CD14-positive monocyte (primary cell): Measurements from ENCODE around the gene P3H2. TPM values are rescaled to one million over a fixed set of nuclear protein-coding genes. Genes with fewer than 3 reads are reported as not detected.

Experiments used
- DNase-seq, 3 donors: peaks; one replicate each; pipeline ENCODE4 v3.0.0-alpha.2; 2011 to 2022
- H2AFZ ChIP-seq: 2 replicates; pipeline ENCODE4 v1.6.0; 2012; ENCODE audit warnings: mild to moderate bottlenecking, low read depth, low read length, inconsistent platforms; ENCODE audit not compliant: insufficient read depth, poor library complexity, severe bottlenecking
- H3K27ac ChIP-seq, 2 donors: 1 replicate in 1 of 2; 2 replicates in 1 of 2; pipeline ENCODE4 v1.5.1; 2012 to 2013; ENCODE audit warnings: low read length in 2 of 2, control low read depth in 1 of 2, inconsistent platforms in 1 of 2, low read depth in 1 of 2, mild to moderate bottlenecking in 1 of 2
- H3K27me3 ChIP-seq, 2 donors: one replicate each; pipeline versions ENCODE4 v1.6.0 to v1.6.1; 2011 to 2013; ENCODE audit warnings: low read length in 2 of 2; ENCODE audit not compliant: control insufficient read depth in 2 of 2, insufficient read depth in 2 of 2
- H3K36me3 ChIP-seq, 2 donors: replicated peaks in 1 of 2; 1 replicate in 1 of 2; 2 replicates in 1 of 2; pipeline versions ENCODE4 v1.5.1 to v1.6.1; 2012 to 2013; ENCODE audit warnings: low read length in 2 of 2, control low read depth in 1 of 2, inconsistent platforms in 1 of 2, mild to moderate bottlenecking in 1 of 2; ENCODE audit not compliant: insufficient read depth in 2 of 2, control insufficient read depth in 1 of 2
- H3K4me1 ChIP-seq, 2 donors: 1 replicate in 1 of 2; 2 replicates in 1 of 2; pipeline versions ENCODE4 v1.5.1 to v1.6.1; 2012 to 2013; ENCODE audit warnings: low read length in 2 of 2, control low read depth in 1 of 2, inconsistent platforms in 1 of 2, mild to moderate bottlenecking in 1 of 2, moderate library complexity in 1 of 2; ENCODE audit not compliant: insufficient read depth in 2 of 2, control insufficient read depth in 1 of 2
- H3K4me2 ChIP-seq: replicated peaks from 2 replicates; pipeline ENCODE3; 2012; ENCODE audit warnings: low read length, moderate library complexity, mild to moderate bottlenecking; ENCODE audit not compliant: poor library complexity, severe bottlenecking; ENCODE audit errors: extremely low read depth
- H3K4me3 ChIP-seq, 3 experiments: fragments of 200-600 bp in 1 of 3; sonication (generic) in 1 of 3; replicated peaks in 1 of 3; 1 replicate in 2 of 3; 2 replicates in 1 of 3; pipeline ENCODE4 v1.5.1; 2011 to 2013; ENCODE audit warnings: low read length in 3 of 3, mild to moderate bottlenecking in 3 of 3, control low read depth in 2 of 3, low read depth in 2 of 3, inconsistent platforms in 1 of 3, moderate library complexity in 1 of 3
- H3K79me2 ChIP-seq: 2 replicates; pipeline ENCODE4 v1.6.0; 2012; ENCODE audit warnings: mild to moderate bottlenecking, control low read depth, inconsistent platforms, low read length, moderate library complexity; ENCODE audit not compliant: insufficient read depth
- H3K9ac ChIP-seq: 2 replicates; pipeline ENCODE4 v1.6.0; 2017; ENCODE audit warnings: low read length, mild to moderate bottlenecking; ENCODE audit not compliant: insufficient read depth, poor library complexity, severe bottlenecking
- H3K9me3 ChIP-seq, 2 donors: replicated peaks in 1 of 2; 1 replicate in 1 of 2; 2 replicates in 1 of 2; pipeline versions ENCODE4 v1.5.1 to v1.6.1; 2012 to 2013; ENCODE audit warnings: low read length in 2 of 2, control low read depth in 1 of 2; ENCODE audit not compliant: control insufficient read depth in 1 of 2, insufficient read depth in 1 of 2
- H4K20me1 ChIP-seq: 2 replicates; pipeline ENCODE4 v1.6.0; 2012; ENCODE audit warnings: mild to moderate bottlenecking, low read length, control low read depth, moderate library complexity; ENCODE audit not compliant: insufficient read depth
- H3K27ac Mint-ChIP-seq, 7 donors: one replicate each; pipeline ENCODE4 v1.8.0; 2020; ENCODE audit warnings: mild to moderate bottlenecking in 7 of 7, mixed read lengths in 7 of 7, moderate library complexity in 6 of 7, inconsistent platforms in 2 of 7
- H3K27me3 Mint-ChIP-seq, 3 donors: one replicate each; pipeline ENCODE4 v1.8.0; 2021 to 2022; ENCODE audit warnings: low read depth in 3 of 3, mild to moderate bottlenecking in 3 of 3, mixed read lengths in 3 of 3, moderate library complexity in 3 of 3, inconsistent platforms in 1 of 3
- H3K36me3 Mint-ChIP-seq, 2 donors: one replicate each; pipeline ENCODE4 v1.8.0; 2020; ENCODE audit warnings: mixed read lengths in 2 of 2, inconsistent platforms in 1 of 2, mild to moderate bottlenecking in 1 of 2
- H3K4me1 Mint-ChIP-seq: one replicate; pipeline ENCODE4 v1.8.0; 2020; ENCODE audit warnings: mild to moderate bottlenecking, mixed read lengths
- H3K4me3 Mint-ChIP-seq, 2 donors: one replicate each; pipeline ENCODE4 v1.8.0; 2020; ENCODE audit warnings: mild to moderate bottlenecking in 2 of 2, mixed read lengths in 2 of 2, moderate library complexity in 1 of 2
- H3K9me3 Mint-ChIP-seq, 7 donors: one replicate each; pipeline ENCODE4 v1.8.0; 2020 to 2022; ENCODE audit warnings: mixed read lengths in 7 of 7, mild to moderate bottlenecking in 6 of 7, moderate library complexity in 6 of 7, inconsistent platforms in 2 of 7
- CTCF ChIP-seq: fragments of 200-600 bp; IDR thresholded peaks from one replicate; pipeline ENCODE4 v1.8.0; 2022; ENCODE audit warnings: antibody characterized with exemption, mild to moderate bottlenecking
- WGBS: methylation state at CpG from one replicate; pipeline ENCODE4 v1.1.5; 2013; ENCODE audit warnings: missing lambda C conversion rate; ENCODE audit not compliant: insufficient coverage; 5-methylcytosine and 5-hydroxymethylcytosine counted together
- intact Hi-C, 2 donors: fragments of 100-400 bp; cut with micrococcal nuclease; formaldehyde crosslinking; loops; one replicate each; pipeline versions ENCODE4 v1.15.0 to v1.15.1; 2023
- polyA plus RNA-seq, 3 donors: library from polyadenylated mRNA; depleted of rRNA in 1 of 3; unstranded in 2 of 3; stranded (reverse) in 1 of 3; fragments of 300-500 nt in 2 of 3; fragments of >200 nt in 1 of 3; fragmentation: Illumina TruSeq in 2 of 3; gene quantifications; 1 replicate in 2 of 3; 2 replicates in 1 of 3; pipeline ENCODE4 v1.2.3, GENCODE V29; 2012 to 2021

The P3H2 gene
- polyA plus RNA-seq, 3 donors: 0.25 to 0.31 (median 0.27) TPM

GRCh38 chr3:189990826-189991225 is 129.9 kb downstream of the P3H2 start:
- Mint-ChIP-seq H3K4me3 (no peak overlapping the region), H3K9me3 (no peaks in the 10 kb centered on the region), H3K36me3 (no peaks in the 10 kb centered on the region), H3K27ac (no peak overlapping the region), H3K4me1 (no peaks in the 10 kb centered on the region), H3K27me3 (no peaks in the 10 kb centered on the region)
- no peak overlapping the region for H3K27ac ChIP-seq
- H3K4me1 ChIP-seq: no peaks in the 10 kb centered on the region
- no CpG with 5 or more reads among the region's 5 CpGs for WGBS
- no peak overlapping the region for H2AFZ ChIP-seq
- H3K79me2 ChIP-seq: no peaks in the 10 kb centered on the region
- TF ChIP-seq CTCF: no peak
- no peak overlapping the region for H3K4me3 ChIP-seq
- H3K4me2 ChIP-seq: no peak overlapping the region
- H3K36me3 ChIP-seq: no peaks in the 10 kb centered on the region
- DNase-seq: no peak
- intact Hi-C loops: no loop called here
- H3K9me3 ChIP-seq: no peaks in the 10 kb centered on the region
- H3K9ac ChIP-seq: no peak overlapping the region
- H3K27me3 ChIP-seq: no peaks in the 10 kb centered on the region
- H4K20me1 ChIP-seq: no peaks in the 10 kb centered on the region

GRCh38 chr3:189988854-189989253 is 131.8 kb downstream of the P3H2 start:
- H3K4me3 ChIP-seq: no peak overlapping the region
- no peak overlapping the region for H3K27ac Mint-ChIP-seq
- H3K27me3 Mint-ChIP-seq: no peaks in the 10 kb centered on the region
- no peak for TF ChIP-seq CTCF
- H3K9me3 Mint-ChIP-seq: peaks cover 0 to 1% (median 0%) of the 10 kb centered on the region in 7 donors
- no peak overlapping the region for H3K4me2 ChIP-seq
- no peaks in the 10 kb centered on the region for H3K36me3 Mint-ChIP-seq
- no peaks in the 10 kb centered on the region for H3K79me2 ChIP-seq
- no peak overlapping the region for H3K27ac ChIP-seq
- H2AFZ ChIP-seq: no peak overlapping the region
- H3K4me3 Mint-ChIP-seq: no peak overlapping the region
- H4K20me1 ChIP-seq: no peaks in the 10 kb centered on the region
- H3K36me3 ChIP-seq: no peaks in the 10 kb centered on the region
- 92% methylated on average over 9 of the region's 12 CpGs for WGBS
- intact Hi-C loops: no loop called here
- H3K9me3 ChIP-seq: no peaks in the 10 kb centered on the region
- no peak overlapping the region for H3K9ac ChIP-seq
- no peak for DNase-seq
- H3K4me1 ChIP-seq: no peaks in the 10 kb centered on the region
- H3K27me3 ChIP-seq: no peaks in the 10 kb centered on the region
- H3K4me1 Mint-ChIP-seq: no peaks in the 10 kb centered on the region
